Pancreas (tissue), 10 donors: ENCODE measurements around the gene PLA2G2D. TPM values are rescaled to one million over a fixed set of nuclear protein-coding genes. Genes with fewer than 3 reads are reported as not detected.

Experiments
- ATAC-seq, 4 donors: fragments of 200-7000 bp; cut with Tn5 transposase; one replicate each; pipeline versions ENCODE4 v1.8.0 to v1.9.1; 2020; ENCODE audit warnings: mild to moderate bottlenecking in 4 of 4, moderate library complexity in 4 of 4
- DNase-seq, 6 donors: peaks; one replicate each; pipeline ENCODE4 v3.0.0-alpha.2; 2020
- FAIRE-seq: peaks from 2 replicates; lab custom pipeline; 2012; peaks lifted over from hg19 to GRCh38; lab: Jason Lieb, UNC
- H3K27ac ChIP-seq, 4 donors: fragments of 200-600 bp; sonication (generic); 1 replicate in 3 of 4; 2 replicates in 1 of 4; pipeline versions ENCODE4 v1.5.0 to v1.8.0; 2020
- H3K27me3 ChIP-seq, 4 donors: fragments of 200-600 bp; one replicate each; pipeline ENCODE4 v1.8.0; 2021
- H3K36me3 ChIP-seq, 3 donors: fragments of 200-600 bp; sonication (generic) in 1 of 3; one replicate each; pipeline versions ENCODE4 v1.5.0 to v1.8.0; 2020 to 2021
- H3K4me1 ChIP-seq, 3 donors: fragments of 200-600 bp; one replicate each; pipeline ENCODE4 v1.8.0; 2021
- H3K4me3 ChIP-seq, 4 donors: fragments of 200-600 bp; sonication (generic) in 2 of 4; one replicate each; pipeline versions ENCODE4 v1.5.0 to v1.8.0; 2020 to 2021
- H3K9me3 ChIP-seq, 4 donors: fragments of 200-600 bp; one replicate each; pipeline ENCODE4 v1.8.0; 2021
- CTCF ChIP-seq, 4 donors: fragments of 200-600 bp; sonication (generic) in 3 of 4; IDR thresholded peaks; one replicate each; pipeline versions ENCODE4 v1.5.0 to v1.8.0; 2021; ENCODE audit warnings: antibody characterized with exemption in 4 of 4
- WGBS, 2 donors: extraction: QIAGEN DNeasy Blood & Tissue Kit; methylation state at CpG; one replicate each; pipeline ENCODE4 v1.1.7; 2013; 5-methylcytosine and 5-hydroxymethylcytosine counted together
- intact Hi-C, 3 donors: fragments of 100-400 bp; cut with DNase I; formaldehyde crosslinking; loops; one replicate each; pipeline versions ENCODE4 v1.11.1 to v1.14.2; 2022
- polyA plus RNA-seq, 2 donors: library from polyadenylated mRNA; stranded (reverse); fragments of 200-250 nt; gene quantifications; one replicate each; pipeline ENCODE4 v1.2.3, GENCODE V29; 2013
- total RNA-seq, 6 donors: library from RNA; stranded (reverse); fragmentation: NEBNext Ultra II Directional in 4 of 6; extraction: Animal tissue kit (Norgen Biotek cat#: 25700) in 4 of 6; gene quantifications; one replicate each; pipeline versions ENCODE4 v1.2.1 to v1.2.4, GENCODE V29; 2021 to 2023
- donor health status: healthy with polysubstance abuse.
- donor health status: DM: no; HTN: no; CAD: no; lungs with moderate emphysema.
- donor health status: DM: no; HTN: no; CAD: no.
- donor health status: control.
- donor health status: control.
- donor health status: Bipolar disorder and iron deficiency.
- donor health status: DM: yes; HTN: yes; CAD: no.
- donor health status: DM: no; HTN: no; CAD: no.
- donor health status: DM: no; HTN: no; CAD: no.
- donor health status: DM: yes; HTN: yes; CAD: no.

The PLA2G2D gene
- total and polyA plus RNA-seq, 8 donors: 0.25 TPM; not detected in 7

- 64 to 68% methylated on average over 5 of the region's 5 CpGs for WGBS, 2 donors
- Histone ChIP-seq H3K36me3 (no peaks in the 10 kb centered on the region), H3K27ac (no peak overlapping the region), H3K27me3 (no peaks in the 10 kb centered on the region), H3K4me3 (no peak overlapping the region), H3K4me1 (no peaks in the 10 kb centered on the region), H3K9me3 (no peaks in the 10 kb centered on the region)
- intact Hi-C loops: no loop called here
- no peak for DNase-seq
- FAIRE-seq: no peak
- ATAC-seq: no peak
- TF ChIP-seq CTCF (IDR thresholded peaks at IDR 0.05): no peak
Measured at GRCh38 chr1:20078711-20079110, 40.6 kb downstream of the PLA2G2D start.

- Histone ChIP-seq H3K4me1 (no peaks in the 10 kb centered on the region), H3K36me3 (no peaks in the 10 kb centered on the region), H3K27ac (no peak overlapping the region), H3K9me3 (no peaks in the 10 kb centered on the region), H3K27me3 (no peaks in the 10 kb centered on the region), H3K4me3 (no peak overlapping the region)
- 51 to 56% methylated on average over 8 of the region's 8 CpGs for WGBS, 2 donors
- DNase-seq (no peak), ATAC-seq (no peak), FAIRE-seq (no peak)
- intact Hi-C loops: no loop called here
- TF ChIP-seq CTCF (IDR thresholded peaks at IDR 0.05): no peak
Measured at GRCh38 chr1:20078171-20078651, 41.1 kb downstream of the PLA2G2D start.

- FAIRE-seq: no peak
- WGBS, 2 donors: 65 to 69% methylated on average over 5 of the region's 5 CpGs
- TF ChIP-seq CTCF (IDR thresholded peaks at IDR 0.05): no peak
Measured at GRCh38 chr1:20076710-20077461, 42.5 kb downstream of the PLA2G2D start.

GRCh38 chr1:20076223-20076622, 43.1 kb downstream of the PLA2G2D start:
- H3K36me3 ChIP-seq: no peaks in the 10 kb centered on the region
- FAIRE-seq (no peak), DNase-seq (no peak), ATAC-seq (no peak)
- H3K9me3 ChIP-seq: no peaks in the 10 kb centered on the region
- no peak for TF ChIP-seq CTCF (IDR thresholded peaks at IDR 0.05)
- intact Hi-C loops: no loop called here
- 51 to 60% methylated on average over 5 of the region's 5 CpGs for WGBS, 2 donors
- no peak overlapping the region for H3K27ac ChIP-seq
- no peaks in the 10 kb centered on the region for H3K4me1 ChIP-seq
- no peaks in the 10 kb centered on the region for H3K27me3 ChIP-seq
- H3K4me3 ChIP-seq: no peak overlapping the region

More at GRCh38 chr1:20076710-20077461, 42.5 kb downstream of the PLA2G2D start:
- intact Hi-C loops: no loop called here
- Histone ChIP-seq H3K4me3 (no peak overlapping the region), H3K9me3 (no peaks in the 10 kb centered on the region), H3K27me3 (no peaks in the 10 kb centered on the region), H3K4me1 (no peaks in the 10 kb centered on the region), H3K27ac (no peak overlapping the region), H3K36me3 (no peaks in the 10 kb centered on the region)
- ATAC-seq: peak in 1 of 4 donors; percentile 35
- no peak for DNase-seq

GRCh38 chr1:20075345-20075744, 44.0 kb downstream of the PLA2G2D start:
- Histone ChIP-seq H3K4me3 (no peak overlapping the region), H3K4me1 (no peaks in the 10 kb centered on the region), H3K9me3 (no peaks in the 10 kb centered on the region), H3K36me3 (no peaks in the 10 kb centered on the region), H3K27ac (no peak overlapping the region), H3K27me3 (no peaks in the 10 kb centered on the region)
- TF ChIP-seq CTCF (IDR thresholded peaks at IDR 0.05): no peak
- DNase-seq (no peak), ATAC-seq (no peak), FAIRE-seq (no peak)
- intact Hi-C loops: no loop called here
- 70 to 72% methylated on average over 2 of the region's 2 CpGs for WGBS, 2 donors
